ENCODE data around the gene FCGBP.

- TF ChIP-seq CTCF (IDR thresholded peaks at IDR 0.05; ENCODE audit: low read depth, low read length) (no peak), POLR2A (IDR thresholded peaks at IDR 0.05; ENCODE audit: extremely low read depth, insufficient read length) (no peak), MYC (IDR thresholded peaks at IDR 0.05; ENCODE audit: low read depth, low read length) (no peak), MAX (IDR thresholded peaks at IDR 0.05; ENCODE audit: low read depth, low read length) (no peak)
These were observed 35.4 kb upstream of the FCGBP start for GRCh38 chr19:39969681-39970424.
